GM03348 (cell line): ENCODE measurements around the gene DNMBP.

Experiments
- DNase-seq: peaks from one replicate; pipeline ENCODE4 v3.0.0; 2012; ENCODE audit warnings: low spot score

The DNMBP gene

GRCh38 chr10:99834410-99834809 is 175.3 kb downstream of the DNMBP start:
- peak; percentile 77 for DNase-seq

- no peak for DNase-seq
Measured at GRCh38 chr10:99832439-99832838, 177.3 kb downstream of the DNMBP start.

- DNase-seq = no peak
Measured at GRCh38 chr10:99828464-99828863, 181.3 kb downstream of the DNMBP start.

GRCh38 chr10:99827936-99828335 is 181.8 kb downstream of the DNMBP start:
- no peak for DNase-seq
